ENCODE results near the gene ZNF554.

Gene ZNF554

DNA sequence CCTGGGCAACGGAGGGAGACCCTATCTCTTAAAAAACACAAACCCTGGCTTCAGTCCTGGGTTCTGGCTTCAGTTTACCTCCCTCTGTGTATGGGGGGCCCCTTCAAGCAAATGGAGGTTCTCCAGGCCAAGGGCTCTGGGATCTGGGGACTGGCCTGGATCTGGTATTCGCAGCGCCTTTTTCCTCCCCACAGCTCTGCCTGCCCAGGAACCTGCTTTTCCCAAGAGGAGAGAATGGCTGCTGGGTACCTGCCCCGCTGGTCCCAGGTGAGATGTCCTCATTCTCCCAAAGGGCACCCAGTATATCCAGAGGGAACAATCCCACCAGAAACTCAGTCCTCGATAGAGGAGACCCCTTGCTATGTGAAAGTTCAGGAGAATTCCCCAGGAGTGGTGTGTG, 3.2 kb downstream of the ZNF554 start:
- no peak overlapping the region for H3K4me3 ChIP-seq (ENCODE audit: low read depth, low read length)
- TF ChIP-seq, protein P1, sequence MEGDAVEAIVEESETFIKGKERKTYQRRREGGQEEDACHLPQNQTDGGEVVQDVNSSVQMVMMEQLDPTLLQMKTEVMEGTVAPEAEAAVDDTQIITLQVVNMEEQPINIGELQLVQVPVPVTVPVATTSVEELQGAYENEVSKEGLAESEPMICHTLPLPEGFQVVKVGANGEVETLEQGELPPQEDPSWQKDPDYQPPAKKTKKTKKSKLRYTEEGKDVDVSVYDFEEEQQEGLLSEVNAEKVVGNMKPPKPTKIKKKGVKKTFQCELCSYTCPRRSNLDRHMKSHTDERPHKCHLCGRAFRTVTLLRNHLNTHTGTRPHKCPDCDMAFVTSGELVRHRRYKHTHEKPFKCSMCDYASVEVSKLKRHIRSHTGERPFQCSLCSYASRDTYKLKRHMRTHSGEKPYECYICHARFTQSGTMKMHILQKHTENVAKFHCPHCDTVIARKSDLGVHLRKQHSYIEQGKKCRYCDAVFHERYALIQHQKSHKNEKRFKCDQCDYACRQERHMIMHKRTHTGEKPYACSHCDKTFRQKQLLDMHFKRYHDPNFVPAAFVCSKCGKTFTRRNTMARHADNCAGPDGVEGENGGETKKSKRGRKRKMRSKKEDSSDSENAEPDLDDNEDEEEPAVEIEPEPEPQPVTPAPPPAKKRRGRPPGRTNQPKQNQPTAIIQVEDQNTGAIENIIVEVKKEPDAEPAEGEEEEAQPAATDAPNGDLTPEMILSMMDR (IDR thresholded peaks at IDR 0.05; ENCODE audit: borderline replicate concordance, insufficient read depth, low read depth, low read length) = no peak

DNA sequence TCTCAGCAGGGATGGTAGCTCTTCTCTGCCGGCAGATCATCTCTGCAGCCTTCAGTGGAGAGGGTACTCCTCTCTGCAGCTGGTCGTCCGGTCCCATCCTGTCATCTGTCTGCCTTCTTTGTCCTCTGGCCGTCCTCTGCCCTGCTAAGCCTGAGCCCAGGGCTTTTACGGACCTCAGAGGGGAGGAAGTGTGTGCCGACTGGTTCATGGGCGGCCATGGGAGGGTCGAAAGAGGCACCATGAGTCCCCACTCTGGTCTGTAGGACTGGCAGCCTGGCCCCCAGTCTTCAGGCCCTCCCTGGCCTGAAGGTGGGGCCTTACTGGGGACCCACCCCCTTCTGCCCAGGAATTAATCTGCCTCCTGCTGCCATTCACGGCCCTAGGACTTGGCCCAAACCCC, 4.0 kb downstream of the ZNF554 start:
- TF ChIP-seq, protein P1 (IDR thresholded peaks at IDR 0.05; ENCODE audit: borderline replicate concordance, insufficient read depth, low read depth, low read length) = no peak

DNA sequence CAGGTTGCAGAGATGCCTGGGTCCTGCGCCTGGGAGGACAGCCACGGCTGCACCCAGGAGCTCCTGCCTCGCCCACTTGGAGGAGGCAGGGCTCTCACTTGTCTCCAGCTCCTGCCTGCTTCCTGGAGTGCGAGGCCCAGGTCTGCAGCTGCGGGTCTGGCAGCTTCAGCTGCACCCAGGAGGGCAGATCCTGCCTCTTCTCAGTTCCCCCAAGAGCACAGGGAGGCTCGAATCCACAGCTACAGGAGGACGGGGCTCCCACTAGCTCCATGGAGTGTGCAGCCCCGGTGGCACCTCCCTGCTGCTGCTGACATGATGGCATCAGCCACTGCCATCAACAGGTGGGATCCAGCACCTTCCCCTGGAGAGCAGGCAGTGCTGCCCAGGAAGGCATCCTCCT, 4.5 kb downstream of the ZNF554 start:
- TF ChIP-seq, protein P1 (IDR thresholded peaks at IDR 0.05; ENCODE audit: borderline replicate concordance, insufficient read depth, low read depth, low read length) = no peak
- no peak overlapping the region for H3K4me3 ChIP-seq (ENCODE audit: low read depth, low read length)

More for the DNA sequence above, 4.0 kb downstream of the ZNF554 start:
- H3K4me3 ChIP-seq (ENCODE audit: low read depth, low read length) = no peak overlapping the region

DNA sequence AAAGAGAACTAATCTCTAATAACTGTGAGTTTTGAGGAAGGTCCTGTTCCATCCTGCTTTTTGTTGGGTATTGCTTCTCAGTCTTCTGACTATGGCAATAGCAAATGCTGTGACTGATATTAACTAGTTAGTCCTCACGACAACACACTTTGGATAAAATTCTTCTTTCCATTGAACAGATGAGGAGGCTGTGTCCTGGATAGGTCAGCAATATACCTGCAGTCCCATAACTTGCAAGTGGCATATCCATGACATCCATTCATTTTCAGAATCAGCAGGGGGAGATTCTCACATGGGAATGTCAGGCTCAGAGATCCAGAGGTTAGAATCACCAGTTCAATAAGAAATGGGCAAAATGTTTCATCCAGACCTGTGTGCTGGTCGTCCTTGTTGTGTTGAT, 7.4 kb downstream of the ZNF554 start:
- TF ChIP-seq, protein P1 (IDR thresholded peaks at IDR 0.05; ENCODE audit: borderline replicate concordance, insufficient read depth, low read depth, low read length) = no peak
- no peak overlapping the region for H3K4me3 ChIP-seq (ENCODE audit: low read depth, low read length)

DNA sequence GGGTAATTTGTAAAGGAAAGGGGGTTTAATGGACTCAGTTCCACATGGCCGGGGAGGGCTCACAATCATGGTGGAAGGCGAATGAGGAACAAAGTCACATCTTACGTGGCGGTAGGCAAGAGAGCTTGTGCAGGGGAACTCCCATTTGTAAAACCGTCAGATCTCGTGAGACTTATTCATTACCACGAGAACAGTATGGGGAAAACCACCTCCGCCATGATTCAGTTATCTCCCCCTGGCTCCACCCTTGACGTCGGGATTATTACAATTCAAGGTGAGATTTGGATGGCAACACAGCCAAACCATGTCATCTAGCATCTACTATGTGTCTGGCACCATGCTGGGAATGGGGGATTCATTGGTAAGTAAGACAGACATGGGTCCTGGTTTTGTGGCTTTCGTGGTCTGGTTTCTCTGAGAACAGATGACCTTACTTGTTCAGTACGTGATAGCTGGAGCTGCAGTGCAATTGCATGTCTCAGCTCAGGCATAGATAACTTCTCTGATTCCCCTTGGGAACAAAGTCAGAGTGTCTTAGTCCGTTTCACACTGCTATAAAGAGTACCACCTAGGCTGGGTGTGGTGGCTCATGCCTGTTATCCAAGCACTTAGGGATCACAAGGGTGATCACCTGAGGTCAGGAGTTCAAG, 8.3 kb downstream of the ZNF554 start:
- TF ChIP-seq, protein P1 (IDR thresholded peaks at IDR 0.05; ENCODE audit: borderline replicate concordance, insufficient read depth, low read depth, low read length) = no peak
- no peak overlapping the region for H3K4me3 ChIP-seq (ENCODE audit: low read depth, low read length)

DNA sequence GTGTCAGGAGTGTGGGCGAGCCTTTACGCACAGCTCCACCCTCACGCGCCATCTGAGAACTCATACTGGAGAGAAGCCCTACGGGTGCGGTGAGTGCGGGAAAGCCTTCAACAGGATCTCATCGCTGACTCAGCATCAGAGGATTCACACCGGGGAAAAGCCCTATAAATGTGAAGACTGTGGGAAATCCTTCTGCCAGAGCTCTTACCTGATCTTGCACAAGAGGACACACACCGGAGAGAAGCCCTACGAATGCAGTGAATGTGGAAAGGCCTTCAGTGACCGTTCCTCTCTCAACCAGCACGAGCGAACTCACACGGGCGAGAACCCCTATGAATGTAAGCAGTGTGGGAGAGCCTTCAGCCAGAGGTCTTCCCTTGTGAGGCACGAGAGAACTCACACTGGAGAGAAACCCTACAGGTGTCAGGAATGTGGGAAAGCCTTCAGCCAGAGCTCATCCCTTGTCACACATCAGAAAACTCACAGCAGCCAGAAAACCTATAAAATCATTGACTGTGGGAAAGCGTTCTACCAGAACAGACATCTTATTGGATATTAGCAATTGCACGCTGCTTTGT, 14.7 kb downstream of the ZNF554 start:
- TF ChIP-seq, protein P1 (IDR thresholded peaks at IDR 0.05; ENCODE audit: borderline replicate concordance, insufficient read depth, low read depth, low read length) = no peak
- no peak overlapping the region for H3K4me3 ChIP-seq (ENCODE audit: low read depth, low read length)

DNA sequence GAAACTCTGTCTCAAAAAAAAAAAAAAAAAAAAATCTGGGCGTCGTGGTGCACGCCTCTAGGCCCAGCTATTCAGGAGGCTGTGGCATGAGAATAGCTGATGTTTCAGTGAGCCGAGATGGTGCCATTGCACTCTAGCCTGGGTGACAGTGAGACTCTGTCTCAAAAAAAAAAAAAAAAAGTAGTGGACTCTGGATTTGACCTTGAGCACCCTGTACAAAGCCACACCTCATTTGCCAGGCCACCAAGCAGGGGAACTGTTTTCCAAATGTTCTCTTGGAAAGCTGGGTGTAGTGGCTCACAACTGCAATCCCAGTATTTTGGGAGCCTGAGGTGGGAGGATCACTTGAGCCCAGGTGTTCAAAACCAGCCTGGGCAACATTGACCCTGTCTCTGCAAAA, 17.8 kb downstream of the ZNF554 start:
- no peak overlapping the region for H3K4me3 ChIP-seq (ENCODE audit: low read depth, low read length)
- TF ChIP-seq, protein P1 (IDR thresholded peaks at IDR 0.05; ENCODE audit: borderline replicate concordance, insufficient read depth, low read depth, low read length) = no peak
